OCI-LY7 (cell line): ENCODE measurements around the gene LIX1. TPM values are rescaled to one million over a fixed set of nuclear protein-coding genes. Genes with fewer than 3 reads are reported as not detected.

Experiments used
- BruUV-seq: library from RNA; stranded (reverse); fragments of 400-500 nt; replicated peaks from 2 replicates; lab custom pipeline; 2021; lab: Mats Ljungman, UMichigan
- CTCF ChIA-PET: fragments of 300-600 bp; sonication (Branson Sonifier 250); formaldehyde crosslinking; loops from one replicate; lab custom pipeline; 2022; ENCODE audit warnings: antibody characterized with exemption; ENCODE audit not compliant: unreplicated experiment; lab: Charles Lee
- POLR2A ChIA-PET: fragments of 300-600 bp; sonication (Branson Sonifier 250); formaldehyde crosslinking; loops from one replicate; lab custom pipeline; 2022; ENCODE audit warnings: antibody characterized with exemption; lab: Charles Lee
- DNase-seq: peaks from one replicate; pipeline ENCODE4 v3.0.0-alpha.2; 2015; ENCODE audit warnings: low spot score
- H2AFZ ChIP-seq: fragments of 200-600 bp; sonication (generic), shearing (Covaris generic); 2 replicates; pipeline ENCODE4 v1.6.1; 2014; ENCODE audit warnings: mild to moderate bottlenecking, antibody characterized with exemption, low read length, moderate library complexity
- H3K27ac ChIP-seq: fragments of 200-600 bp; sonication (generic); 2 replicates; pipeline ENCODE4 v1.5.1; 2014; ENCODE audit warnings: mixed run types, low read depth, mild to moderate bottlenecking, moderate library complexity, low read length, inconsistent platforms; ENCODE audit not compliant: poor library complexity, severe bottlenecking
- H3K36me3 ChIP-seq: fragments of 200-600 bp; sonication (generic); 2 replicates; pipeline ENCODE4 v1.6.1; 2014; ENCODE audit warnings: mild to moderate bottlenecking, antibody characterized with exemption, low read length, moderate library complexity, mixed read lengths; ENCODE audit not compliant: insufficient read depth
- H3K4me1 ChIP-seq: fragments of 200-600 bp; sonication (generic); 2 replicates; pipeline ENCODE4 v1.5.1; 2014; ENCODE audit warnings: mild to moderate bottlenecking, low read length; ENCODE audit not compliant: insufficient read depth, poor library complexity, severe bottlenecking
- H3K4me2 ChIP-seq: fragments of 200-600 bp; sonication (generic); 2 replicates; pipeline ENCODE4 v1.6.1; 2014; ENCODE audit warnings: mild to moderate bottlenecking, low read length
- H3K4me3 ChIP-seq: fragments of 200-600 bp; sonication (generic); 2 replicates; pipeline ENCODE4 v1.5.1; 2014; ENCODE audit warnings: mild to moderate bottlenecking, low read depth, low read length; ENCODE audit not compliant: poor library complexity, severe bottlenecking
- H3K79me2 ChIP-seq: fragments of 200-600 bp; sonication (generic); 2 replicates; pipeline ENCODE4 v1.6.1; 2016; ENCODE audit warnings: low read depth, mild to moderate bottlenecking, low read length, moderate library complexity, mixed read lengths; ENCODE audit not compliant: insufficient read depth
- H3K9me2 ChIP-seq: fragments of 200-600 bp; sonication (generic); 2 replicates; pipeline ENCODE4 v1.6.1; 2016; ENCODE audit warnings: mild to moderate bottlenecking, low read length, mixed read lengths; ENCODE audit not compliant: insufficient read depth
- H3K9me3 ChIP-seq: fragments of 200-600 bp; sonication (generic); 2 replicates; pipeline ENCODE4 v1.6.1; 2014; ENCODE audit warnings: mild to moderate bottlenecking, mixed run types, low read length, mixed read lengths
- H4K20me1 ChIP-seq: fragments of 200-600 bp; sonication (generic); 2 replicates; pipeline ENCODE4 v1.6.1; 2014; ENCODE audit warnings: mild to moderate bottlenecking, antibody characterized with exemption, low read length, moderate library complexity, mixed read lengths; ENCODE audit not compliant: insufficient read depth
- CTCF ChIP-seq: fragments of 200-600 bp; sonication (generic); conservative IDR thresholded peaks from 2 replicates; pipeline ENCODE4 v1.5.1; 2014; ENCODE audit warnings: mild to moderate bottlenecking, antibody characterized with exemption, low read length, moderate library complexity, mixed read lengths
- EZH2phosphoT487 ChIP-seq: fragments of 200-600 bp; sonication (generic); IDR thresholded peaks from 2 replicates; pipeline ENCODE4 v1.6.1; 2018; ENCODE audit warnings: low read depth, borderline replicate concordance, mild to moderate bottlenecking, mixed run types, antibody characterized with exemption, low read length, moderate library complexity, mixed read lengths
- intact Hi-C: fragments of 100-400 bp; cut with micrococcal nuclease; formaldehyde crosslinking; loops from one replicate; pipeline ENCODE4 v1.10.0; 2022; ENCODE audit not compliant: unreplicated experiment
- total RNA-seq, 2 experiments: library from RNA; depleted of rRNA in 1 of 2; stranded (reverse); fragments of >200 nt in 1 of 2; shearing (Covaris generic) in 1 of 2; gene quantifications; 2 replicates each; pipeline ENCODE4 v1.2.3, GENCODE V29; 2014 to 2022

The LIX1 gene
- total RNA-seq, 2 experiments from 2014 or later, result 0.44 TPM; not detected in 1

GRCh38 chr5:97073420-97073819, 69.0 kb downstream of the LIX1 start:
- no peak for DNase-seq
- H3K27ac ChIP-seq, result no peak overlapping the region
- H3K4me1 ChIP-seq, result no peaks in the 10 kb centered on the region
- no peak overlapping the region for H3K4me3 ChIP-seq
- TF ChIP-seq CTCF, result no peak
- no peak for TF ChIP-seq EZH2phosphoT487
- H3K36me3 ChIP-seq, result no peaks in the 10 kb centered on the region
- POLR2A ChIA-PET, result no interaction called here
- H2AFZ ChIP-seq, result no peak overlapping the region
- no peak overlapping the region for H3K4me2 ChIP-seq
- H3K79me2 ChIP-seq, result no peaks in the 10 kb centered on the region
- H4K20me1 ChIP-seq, result no peaks in the 10 kb centered on the region
- no TSS peak for BruUV-seq
- H3K9me2 ChIP-seq, result no peaks in the 10 kb centered on the region
- intact Hi-C loops, result no loop called here
- CTCF ChIA-PET, result no interaction called here
- no peaks in the 10 kb centered on the region for H3K9me3 ChIP-seq

DNA sequence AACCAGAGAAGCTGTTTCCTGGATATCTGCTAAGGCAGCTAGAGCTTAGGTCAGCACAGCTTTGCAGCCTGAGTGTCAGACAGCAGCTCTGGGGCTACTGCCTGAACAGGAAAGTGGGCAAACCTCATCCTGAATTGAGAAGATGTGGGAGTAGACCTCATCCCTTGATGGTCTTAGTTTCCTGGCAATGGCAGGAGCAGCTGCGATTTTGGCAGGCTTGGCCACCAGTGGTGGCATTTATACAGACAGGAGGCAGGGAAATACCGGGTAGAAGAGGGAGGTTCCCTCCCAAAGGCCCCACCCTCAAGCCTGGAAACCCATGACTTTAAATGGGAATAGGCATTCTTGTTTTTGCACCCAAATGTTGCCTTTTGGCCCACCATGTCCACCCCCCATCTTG, 69.7 kb downstream of the LIX1 start:
- H3K4me3 ChIP-seq, result no peak overlapping the region
- H3K4me1 ChIP-seq, result no peaks in the 10 kb centered on the region
- ChIA-PET POLR2A (interaction anchor here (1.9 kb wide), 1 partner anchor 9 kb away, joined by 4 read pairs; no protein-coding TSS in a partner anchor), CTCF (no interaction called here)
- no peak overlapping the region for H2AFZ ChIP-seq
- no peaks in the 10 kb centered on the region for H3K79me2 ChIP-seq
- no TSS peak for BruUV-seq
- TF ChIP-seq CTCF (no peak), EZH2phosphoT487 (no peak)
- no peaks in the 10 kb centered on the region for H3K9me3 ChIP-seq
- no peaks in the 10 kb centered on the region for H4K20me1 ChIP-seq
- intact Hi-C loops, result no loop called here
- H3K4me2 ChIP-seq, result no peak overlapping the region
- no peak for DNase-seq
- no peaks in the 10 kb centered on the region for H3K36me3 ChIP-seq
- H3K9me2 ChIP-seq, result no peaks in the 10 kb centered on the region
- no peak overlapping the region for H3K27ac ChIP-seq

DNA sequence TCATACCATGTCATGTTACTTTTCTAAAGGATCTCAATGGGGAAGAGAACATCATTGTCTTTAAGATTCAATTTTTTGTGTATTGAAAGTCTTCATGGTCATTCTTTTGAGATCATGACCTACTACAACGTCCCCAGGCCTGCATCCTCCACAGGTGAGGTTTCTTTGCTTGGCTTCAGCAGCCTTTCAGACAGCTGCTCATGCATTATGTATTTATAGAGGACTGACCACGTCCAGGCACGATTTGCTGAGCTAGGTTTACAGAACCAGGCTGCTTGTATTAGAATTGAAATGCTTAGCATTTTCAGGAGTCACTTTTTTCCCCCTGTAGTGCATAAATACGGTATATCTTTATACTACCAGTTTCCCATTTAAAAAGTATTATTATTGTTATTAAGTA, 70.4 kb downstream of the LIX1 start:
- intact Hi-C loops, result no loop called here
- no peak overlapping the region for H2AFZ ChIP-seq
- TF ChIP-seq CTCF (no peak), EZH2phosphoT487 (no peak)
- POLR2A ChIA-PET, result interaction anchor here (1.9 kb wide), 1 partner anchor 10 kb away, joined by 4 read pairs; no protein-coding TSS in a partner anchor
- BruUV-seq, result no TSS peak
- no peaks in the 10 kb centered on the region for H4K20me1 ChIP-seq
- no peaks in the 10 kb centered on the region for H3K4me1 ChIP-seq
- H3K4me2 ChIP-seq, result no peak overlapping the region
- CTCF ChIA-PET, result no interaction called here
- H3K9me3 ChIP-seq, result no peaks in the 10 kb centered on the region
- H3K36me3 ChIP-seq, result no peaks in the 10 kb centered on the region
- no peak overlapping the region for H3K27ac ChIP-seq
- H3K4me3 ChIP-seq, result no peak overlapping the region
- no peak for DNase-seq
- H3K79me2 ChIP-seq, result no peaks in the 10 kb centered on the region
- H3K9me2 ChIP-seq, result no peaks in the 10 kb centered on the region
